GM19099 (cell line): ENCODE results near the gene ABTB2.

Experiments
- POLR2A ChIP-seq: IDR thresholded peaks from 3 replicates; pipeline ENCODE4 v1.6.1; 2011; ENCODE audit warnings: low read depth; ENCODE audit not compliant: insufficient read length; ENCODE audit errors: extremely low read depth

ABTB2 gene

DNA sequence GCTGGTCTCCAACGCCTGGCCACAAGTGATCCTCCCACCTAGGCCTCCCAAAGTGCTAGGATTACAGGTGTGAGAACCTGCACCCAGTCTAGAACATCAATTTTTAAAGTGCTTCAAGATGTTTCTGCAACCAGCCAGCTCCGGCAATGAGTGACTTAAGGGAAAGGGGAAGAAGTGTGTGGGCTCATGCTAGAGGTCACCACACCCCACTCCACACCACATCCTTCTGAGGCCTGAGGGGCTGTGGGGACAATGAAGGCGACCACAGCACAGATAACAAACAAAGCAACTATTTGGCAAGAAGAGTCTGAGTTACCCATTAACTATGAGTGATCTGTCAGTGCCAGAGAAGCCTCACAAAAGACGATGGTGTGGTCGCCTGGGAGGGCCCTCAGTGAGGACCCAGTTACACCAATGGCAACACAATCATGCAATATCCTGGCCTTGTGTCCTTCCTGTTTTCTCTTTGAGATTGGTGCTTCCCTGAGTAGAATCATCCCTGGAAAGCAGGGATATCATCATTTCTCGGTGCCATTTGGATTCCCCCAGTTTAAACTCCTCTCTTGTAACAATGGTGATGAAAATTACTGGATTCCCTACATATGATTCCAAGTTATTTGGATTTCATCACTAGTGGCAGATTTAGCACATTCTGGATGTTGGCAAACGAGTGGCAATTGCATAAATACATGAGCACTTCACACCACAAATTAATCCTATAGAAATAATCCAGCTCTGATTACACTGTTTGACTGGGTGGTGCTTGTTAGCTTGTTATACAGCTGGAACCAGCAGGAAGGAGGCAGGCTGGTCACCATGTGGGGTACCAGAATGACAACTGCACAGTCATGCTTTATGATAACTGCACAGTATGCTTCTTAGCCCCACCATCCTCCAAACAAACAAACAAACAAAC is 18.4 kb downstream of the ABTB2 start:
- TF ChIP-seq POLR2A = no peak

DNA sequence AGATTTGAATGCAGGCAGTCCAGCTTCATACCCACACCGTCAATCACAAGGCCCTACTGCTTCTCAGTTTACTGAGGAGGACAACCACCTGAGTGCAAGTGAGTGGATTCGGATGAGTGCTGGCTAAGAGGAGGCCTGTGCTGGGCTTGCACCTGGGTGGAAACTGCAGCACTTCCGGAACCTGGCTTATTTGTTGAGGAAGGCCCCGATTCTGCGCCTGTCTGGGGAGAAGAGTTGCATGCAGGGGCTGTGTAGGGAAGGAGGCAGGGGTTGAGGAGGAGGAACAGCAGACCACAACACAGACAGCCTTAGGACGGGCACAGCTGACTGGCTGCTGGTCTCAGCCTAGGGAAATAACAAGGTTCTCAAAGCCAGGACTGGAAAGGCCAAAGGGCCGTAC is 20.8 kb downstream of the ABTB2 start:
- TF ChIP-seq POLR2A = no peak

DNA sequence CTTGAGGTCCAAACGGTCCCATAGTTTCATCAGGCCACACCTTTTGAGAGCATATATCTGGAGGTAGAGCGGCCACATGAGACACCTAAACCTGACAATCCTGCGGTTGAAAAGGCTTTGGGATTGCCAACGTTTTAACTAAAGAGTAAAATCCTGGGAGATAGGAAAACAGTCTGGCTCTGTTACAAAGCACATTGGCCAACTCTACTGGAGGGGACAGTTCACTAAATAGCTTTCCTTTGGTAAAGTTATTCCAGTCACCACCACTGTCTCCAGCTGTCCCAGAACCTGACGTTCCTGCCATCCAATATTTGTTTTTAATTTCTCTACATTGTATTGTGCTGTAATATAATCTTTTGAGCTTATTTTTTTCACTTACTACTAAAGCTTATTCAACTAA is 22.0 kb downstream of the ABTB2 start:
- TF ChIP-seq POLR2A = no peak

DNA sequence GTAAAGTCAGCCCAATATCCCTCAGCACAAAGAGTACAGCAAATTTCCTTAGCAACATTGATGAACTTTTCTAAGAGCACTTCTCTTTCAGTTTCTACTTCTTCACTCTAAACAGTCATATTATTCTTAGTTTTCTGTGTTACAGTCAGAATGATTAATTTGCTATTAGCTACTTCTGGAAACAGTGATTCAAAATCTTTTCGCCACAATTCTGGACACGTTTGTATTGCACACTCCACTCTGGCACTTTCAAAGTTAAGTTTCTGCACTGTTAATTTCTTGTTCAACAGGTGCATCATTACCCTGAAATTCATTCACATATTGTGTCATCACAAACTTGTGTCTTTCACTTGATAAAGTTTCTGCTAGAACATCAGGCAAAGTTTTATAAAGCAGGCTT is 22.5 kb downstream of the ABTB2 start:
- no peak for TF ChIP-seq POLR2A

DNA sequence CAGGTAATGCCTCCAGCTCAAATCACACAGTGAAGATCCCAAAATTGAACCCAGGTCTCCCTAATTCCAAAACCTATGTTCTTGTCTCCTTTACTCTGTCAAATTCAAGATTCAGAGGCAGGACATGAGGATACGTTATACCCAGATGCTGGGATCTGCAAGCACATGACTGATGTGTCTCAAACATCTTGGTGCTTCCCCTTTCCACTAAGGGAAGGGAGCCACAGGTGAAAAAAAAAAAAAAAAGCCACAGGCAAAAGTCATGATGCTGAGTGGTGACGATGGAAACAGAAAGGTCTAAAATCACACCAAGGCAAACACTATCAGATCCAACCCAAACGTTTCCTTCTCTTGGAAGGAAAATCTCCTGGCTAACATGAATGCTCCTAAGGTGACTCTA is 24.0 kb downstream of the ABTB2 start:
- TF ChIP-seq POLR2A = no peak

DNA sequence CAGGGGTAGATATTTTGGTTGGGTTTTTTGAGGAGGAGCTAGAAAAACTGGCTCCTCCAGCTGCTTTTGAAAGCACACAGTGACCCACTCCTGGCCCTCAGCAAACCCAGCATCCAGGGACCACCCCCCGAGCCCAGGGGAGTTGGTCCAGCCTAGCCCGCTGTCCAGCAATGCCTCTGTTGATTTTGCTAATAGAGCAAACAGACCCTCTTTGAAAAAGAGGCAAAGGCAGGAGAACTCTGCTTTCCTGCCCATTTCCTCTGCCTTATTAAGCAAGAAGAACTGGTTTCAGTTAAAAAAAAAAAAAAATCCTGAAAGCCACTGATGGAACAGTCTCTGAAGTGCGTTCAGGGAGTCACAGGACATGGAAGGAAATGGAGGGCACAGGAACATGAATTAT is 25.3 kb downstream of the ABTB2 start:
- TF ChIP-seq POLR2A = no peak

DNA sequence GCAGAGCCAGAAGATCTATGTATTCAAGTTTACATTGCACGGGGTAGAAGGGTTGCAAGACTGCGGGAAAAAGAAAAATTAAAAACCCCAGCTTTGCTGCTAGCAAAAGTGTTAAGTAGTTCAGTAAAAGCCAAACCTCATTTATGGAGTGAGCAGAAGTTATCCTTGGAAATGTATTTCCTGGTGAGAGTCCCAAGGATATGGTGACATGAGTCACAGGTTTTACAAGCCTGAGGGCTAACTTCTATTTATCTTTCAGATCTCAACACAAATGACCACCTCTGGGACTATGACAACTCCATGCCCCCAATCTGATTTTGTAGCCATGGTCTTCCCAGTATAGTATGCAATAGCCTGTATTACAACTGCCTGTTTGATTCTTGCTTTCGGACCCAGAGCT is 26.1 kb downstream of the ABTB2 start:
- TF ChIP-seq POLR2A = no peak

DNA sequence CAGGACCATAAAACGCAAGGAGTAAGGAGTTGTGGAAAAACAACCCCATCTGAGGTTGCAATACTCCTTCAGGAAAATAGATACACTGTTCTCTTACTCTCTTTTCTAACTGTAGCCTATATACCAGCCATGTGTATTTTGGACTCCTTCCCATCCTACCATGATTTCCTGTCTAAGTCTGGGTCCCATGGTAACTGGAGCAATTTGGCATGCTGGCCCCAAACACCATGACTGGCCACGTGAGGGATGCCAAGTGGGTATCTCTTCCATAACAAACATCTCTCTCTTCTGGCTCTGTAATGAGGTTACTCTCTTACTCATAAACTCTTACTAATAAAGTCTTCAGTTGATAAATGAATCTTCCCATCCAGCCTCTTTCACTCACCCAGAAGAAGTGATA is 26.5 kb downstream of the ABTB2 start:
- no peak for TF ChIP-seq POLR2A

DNA sequence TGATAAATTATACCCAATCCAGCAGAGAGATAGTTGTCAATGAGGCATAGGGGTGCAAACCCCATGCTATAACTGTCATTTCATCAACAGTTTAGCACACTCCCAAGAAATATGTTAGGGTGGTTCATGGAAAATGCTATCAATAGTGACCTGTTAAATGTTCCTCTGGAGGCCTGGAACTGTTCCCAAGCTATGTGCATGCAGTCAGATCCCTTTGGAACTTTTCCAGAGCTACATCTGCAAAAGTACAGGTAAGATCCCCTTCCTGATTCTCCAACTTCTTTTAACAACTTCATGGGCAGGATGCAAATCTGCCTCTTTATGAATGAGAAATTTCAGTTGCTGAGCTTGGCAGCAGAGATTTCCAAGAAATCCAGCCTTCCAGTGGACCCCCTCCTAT is 27.2 kb downstream of the ABTB2 start:
- TF ChIP-seq POLR2A = no peak

DNA sequence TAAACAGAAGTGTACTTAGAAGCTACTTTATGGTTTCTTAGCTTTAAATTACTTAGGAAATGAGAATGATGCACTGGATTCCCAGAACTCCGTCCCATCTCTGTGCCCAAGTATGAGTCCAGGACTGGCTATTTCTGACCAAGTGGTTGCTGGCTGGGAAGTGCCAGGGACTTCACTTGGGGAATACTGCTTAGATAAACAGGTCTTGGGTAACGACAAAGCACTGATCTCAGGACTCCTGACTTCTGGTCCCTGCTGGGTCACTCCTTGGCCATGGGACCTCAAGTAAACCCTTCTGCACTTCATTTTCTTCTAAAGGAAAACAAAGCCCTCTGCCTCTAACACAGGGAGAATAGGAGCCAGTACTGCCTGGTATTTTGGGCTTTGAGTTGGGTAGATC is 27.9 kb downstream of the ABTB2 start:
- no peak for TF ChIP-seq POLR2A

DNA sequence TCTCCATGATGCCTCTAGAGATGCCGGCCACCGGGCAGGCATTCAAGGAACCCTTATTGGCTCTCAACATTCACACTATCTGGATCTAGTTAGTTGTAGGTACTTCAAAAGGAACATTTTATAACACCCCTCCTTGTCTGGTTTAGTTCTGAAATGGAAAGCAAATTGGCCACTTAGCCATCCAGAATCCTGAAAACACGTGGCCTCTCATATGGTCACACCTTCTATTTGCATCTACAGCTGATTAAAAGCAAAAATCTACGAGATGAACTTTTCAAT is 29.2 kb downstream of the ABTB2 start:
- TF ChIP-seq POLR2A = no peak

DNA sequence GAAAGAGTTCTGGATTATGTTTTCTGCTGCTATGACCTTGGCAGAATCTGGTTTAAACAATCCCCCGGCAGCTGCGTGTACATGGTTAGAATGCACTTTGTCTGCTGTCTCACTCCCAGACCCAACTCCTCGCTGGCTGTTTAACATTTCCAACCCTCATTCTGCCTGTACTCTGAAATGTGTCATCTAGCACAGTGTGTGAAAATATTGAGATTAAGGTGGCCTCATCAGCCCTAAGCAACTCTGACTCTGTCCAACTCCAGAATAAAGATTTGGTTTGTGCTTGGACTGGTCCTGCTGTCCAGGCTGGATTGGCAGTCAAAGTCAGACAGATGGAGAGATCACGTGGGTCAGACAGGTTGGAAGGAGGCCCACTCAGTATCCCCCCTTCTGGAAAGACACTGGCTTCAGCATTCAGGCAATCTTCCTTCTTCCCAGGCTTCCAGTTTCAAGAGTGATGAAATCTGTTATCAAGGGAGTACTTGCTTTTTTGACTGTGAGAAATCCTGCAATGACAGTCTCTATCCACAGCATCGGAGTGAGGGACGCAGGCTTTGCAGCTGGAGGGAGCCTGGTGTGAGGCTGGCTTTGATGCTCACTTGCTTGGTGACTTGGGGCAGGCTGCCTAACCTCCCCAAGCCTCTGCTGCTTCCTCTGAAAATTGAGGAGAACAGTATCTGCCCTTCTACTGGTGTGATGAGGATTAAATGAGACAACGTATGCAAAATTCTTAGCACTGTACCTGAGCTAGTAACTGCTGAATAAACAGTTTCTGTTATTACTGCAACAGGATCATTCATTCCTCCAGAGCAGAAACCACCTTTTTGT is 29.8 kb downstream of the ABTB2 start:
- TF ChIP-seq POLR2A = no peak

DNA sequence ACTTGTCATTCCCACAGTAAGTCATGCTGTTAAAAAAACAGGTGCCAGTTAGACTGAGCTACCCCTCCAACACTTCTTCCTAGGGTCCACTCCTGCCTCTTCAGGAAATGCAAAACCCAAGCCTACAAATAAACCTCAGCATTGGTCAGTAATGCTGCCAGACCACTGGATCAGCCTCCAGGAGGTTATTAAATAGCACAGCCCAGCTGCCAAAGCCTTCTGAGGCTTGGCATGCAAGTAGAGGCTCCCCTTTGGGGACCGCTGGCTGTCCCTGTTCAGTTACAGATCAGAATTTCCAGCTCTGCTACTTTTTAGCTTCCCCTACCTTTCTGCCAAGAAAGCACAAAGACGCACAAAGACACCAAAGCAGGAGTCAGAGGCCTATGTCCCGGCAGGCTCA is 33.3 kb downstream of the ABTB2 start:
- no peak for TF ChIP-seq POLR2A

DNA sequence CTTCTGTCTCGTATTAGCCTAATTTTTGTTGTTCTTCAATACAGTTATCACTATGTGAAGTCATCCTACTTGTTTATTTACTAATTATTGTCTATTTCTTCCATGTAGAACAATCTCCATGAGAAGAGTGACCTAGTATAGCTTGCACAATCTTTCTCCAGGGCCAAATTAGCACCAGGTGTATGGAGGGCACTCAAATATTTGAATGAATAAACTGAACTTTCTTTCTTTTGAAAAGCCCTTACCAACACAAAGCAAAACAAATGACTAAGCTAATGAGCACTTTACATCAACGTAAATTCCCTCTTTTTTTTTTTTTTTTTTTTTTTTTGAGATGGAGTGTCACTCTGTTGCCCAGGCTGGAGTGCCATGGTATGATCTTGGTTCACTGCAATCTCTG is 34.2 kb downstream of the ABTB2 start:
- no peak for TF ChIP-seq POLR2A

DNA sequence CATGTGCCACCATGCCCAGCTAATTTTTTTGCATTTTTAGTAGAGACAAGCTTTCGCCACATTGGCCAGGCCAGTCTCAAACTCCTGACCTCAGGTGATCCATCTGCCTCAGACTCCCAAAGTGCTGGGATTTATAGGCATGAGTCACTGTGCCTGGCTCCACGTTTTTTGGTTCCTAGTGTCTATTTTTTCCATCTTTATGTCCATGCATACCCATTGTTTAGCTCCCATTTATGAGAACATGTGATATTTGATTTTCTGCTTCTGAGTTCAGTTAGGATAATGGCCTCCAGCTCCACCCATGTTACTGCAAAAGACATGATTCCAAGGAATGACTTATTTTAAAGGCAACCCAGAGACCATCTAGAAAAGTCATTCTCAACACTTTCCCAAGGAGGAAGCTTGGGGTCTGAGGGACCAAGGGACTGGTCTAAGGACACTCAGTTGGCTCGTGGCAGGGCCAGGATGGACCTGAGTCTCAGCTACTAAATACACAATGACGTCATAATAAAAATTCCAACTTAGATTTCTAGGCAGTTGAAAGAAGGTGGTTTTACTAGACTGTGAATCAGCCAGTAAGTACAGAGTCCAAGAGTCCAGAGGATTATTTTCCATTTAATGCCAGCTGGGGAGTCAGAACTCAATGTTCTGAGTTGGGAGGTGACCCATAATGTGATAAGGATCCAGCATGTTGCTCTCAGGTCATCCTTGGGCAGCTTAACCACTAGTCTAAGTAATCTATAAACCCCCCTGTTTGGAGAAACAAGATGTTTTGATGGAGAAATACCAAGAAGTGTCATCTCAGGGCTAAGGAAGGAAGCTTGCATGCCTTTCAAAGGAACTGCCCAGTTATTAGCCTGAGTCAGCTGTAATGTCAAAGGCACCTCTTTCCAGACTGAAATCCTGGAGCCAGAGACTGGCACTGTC is 39.4 kb downstream of the ABTB2 start:
- no peak for TF ChIP-seq POLR2A
